Right atrium auricular region (tissue), 2 donors: Measurements from ENCODE around the gene ANKFN1. TPM values are rescaled to one million over a fixed set of nuclear protein-coding genes. Genes with fewer than 3 reads are reported as not detected.

Experiments
- DNase-seq: peaks from one replicate; pipeline ENCODE4 v3.0.0-alpha.2; 2019; ENCODE audit warnings: low spot score
- H3K27ac ChIP-seq, 2 donors: fragments of 200-600 bp; sonication (generic); 1 replicate in 1 of 2; 2 replicates in 1 of 2; pipeline ENCODE4 v1.5.1; 2016 to 2019
- H3K27me3 ChIP-seq, 2 donors: fragments of 200-600 bp; sonication (generic); one replicate each; pipeline versions ENCODE4 v1.5.1 to v1.6.0; 2017 to 2019
- H3K36me3 ChIP-seq: fragments of 200-600 bp; sonication (generic); one replicate; pipeline ENCODE4 v1.5.1; 2016
- H3K4me1 ChIP-seq, 2 donors: fragments of 200-600 bp; sonication (generic); one replicate each; pipeline versions ENCODE4 v1.5.1 to v1.6.0; 2017 to 2019
- H3K4me3 ChIP-seq, 2 donors: fragments of 200-600 bp; sonication (generic); 1 replicate in 1 of 2; 2 replicates in 1 of 2; pipeline ENCODE4 v1.5.1; 2017 to 2019; ENCODE audit warnings: mild to moderate bottlenecking in 1 of 2, moderate library complexity in 1 of 2
- H3K9me3 ChIP-seq, 2 donors: fragments of 200-600 bp; sonication (generic); one replicate each; pipeline ENCODE4 v1.5.1; 2019
- total RNA-seq, 2 donors: library from RNA; depleted of rRNA; stranded (reverse); fragments of >200 nt; gene quantifications; one replicate each; pipeline ENCODE4 v1.1.0, GENCODE V29; 2016
- TF ChIP-seq, protein P1 (sequence below), 2 donors: fragments of 200-600 bp; sonication (generic); IDR thresholded peaks; one replicate each; pipeline ENCODE4 v1.5.1; 2019; ENCODE audit warnings: antibody characterized with exemption in 2 of 2

Gene ANKFN1
- total RNA-seq, 2 donors from 2014 or later, result 0.67 TPM; not detected in 1

DNA sequence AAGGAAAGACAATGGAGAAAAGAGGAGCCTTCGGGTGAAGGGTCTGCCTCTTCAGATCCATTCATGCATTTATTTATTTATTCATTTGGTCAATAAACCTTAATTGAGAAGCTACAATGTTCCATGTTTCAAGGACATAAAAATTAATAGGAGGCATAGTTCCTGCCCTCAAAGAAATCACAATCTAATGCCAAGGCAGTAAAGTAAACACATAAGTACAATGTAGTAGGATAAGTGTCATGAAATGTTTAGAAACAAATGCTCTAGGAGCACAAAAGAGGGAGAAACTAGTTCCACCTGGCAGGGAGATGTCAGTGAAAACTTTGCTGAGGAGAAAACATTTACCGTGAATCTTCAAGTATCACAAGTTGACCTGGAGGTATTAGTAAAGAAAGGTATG lies 336.7 kb downstream of the ANKFN1 start:
- H3K27ac ChIP-seq, result no peak overlapping the region
- no peak overlapping the region for H3K4me3 ChIP-seq
- TF ChIP-seq, protein P1, sequence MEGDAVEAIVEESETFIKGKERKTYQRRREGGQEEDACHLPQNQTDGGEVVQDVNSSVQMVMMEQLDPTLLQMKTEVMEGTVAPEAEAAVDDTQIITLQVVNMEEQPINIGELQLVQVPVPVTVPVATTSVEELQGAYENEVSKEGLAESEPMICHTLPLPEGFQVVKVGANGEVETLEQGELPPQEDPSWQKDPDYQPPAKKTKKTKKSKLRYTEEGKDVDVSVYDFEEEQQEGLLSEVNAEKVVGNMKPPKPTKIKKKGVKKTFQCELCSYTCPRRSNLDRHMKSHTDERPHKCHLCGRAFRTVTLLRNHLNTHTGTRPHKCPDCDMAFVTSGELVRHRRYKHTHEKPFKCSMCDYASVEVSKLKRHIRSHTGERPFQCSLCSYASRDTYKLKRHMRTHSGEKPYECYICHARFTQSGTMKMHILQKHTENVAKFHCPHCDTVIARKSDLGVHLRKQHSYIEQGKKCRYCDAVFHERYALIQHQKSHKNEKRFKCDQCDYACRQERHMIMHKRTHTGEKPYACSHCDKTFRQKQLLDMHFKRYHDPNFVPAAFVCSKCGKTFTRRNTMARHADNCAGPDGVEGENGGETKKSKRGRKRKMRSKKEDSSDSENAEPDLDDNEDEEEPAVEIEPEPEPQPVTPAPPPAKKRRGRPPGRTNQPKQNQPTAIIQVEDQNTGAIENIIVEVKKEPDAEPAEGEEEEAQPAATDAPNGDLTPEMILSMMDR (IDR thresholded peaks at IDR 0.05), result no peak
- no peaks in the 10 kb centered on the region for H3K4me1 ChIP-seq
- no peaks in the 10 kb centered on the region for H3K9me3 ChIP-seq
- DNase-seq, result no peak
- H3K36me3 ChIP-seq, result no peaks in the 10 kb centered on the region
- no peaks in the 10 kb centered on the region for H3K27me3 ChIP-seq

DNA sequence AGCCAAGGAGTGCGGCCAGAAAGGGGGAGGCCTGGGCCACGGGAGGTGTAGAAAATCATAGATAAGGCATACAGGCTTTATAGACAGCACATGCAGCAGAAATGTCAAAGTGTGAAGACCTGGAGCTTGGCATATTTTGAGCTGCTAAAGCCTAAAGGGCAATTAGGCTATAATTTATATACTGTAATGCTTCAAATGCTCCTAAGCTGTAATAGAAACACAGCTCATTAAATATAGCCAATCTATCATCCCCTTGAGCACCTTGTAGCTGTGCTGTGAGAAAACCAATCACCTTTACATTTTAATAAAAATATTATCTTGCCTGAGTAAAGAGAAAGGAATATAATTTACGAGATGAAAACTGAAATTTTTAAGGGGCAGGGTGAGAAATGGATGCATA lies 342.3 kb downstream of the ANKFN1 start:
- Histone ChIP-seq H3K9me3 (no peaks in the 10 kb centered on the region), H3K4me3 (no peak overlapping the region), H3K27ac (no peak overlapping the region), H3K4me1 (no peaks in the 10 kb centered on the region), H3K27me3 (no peaks in the 10 kb centered on the region), H3K36me3 (no peaks in the 10 kb centered on the region)
- TF ChIP-seq, protein P1 (IDR thresholded peaks at IDR 0.05), result no peak
- DNase-seq, result no peak

DNA sequence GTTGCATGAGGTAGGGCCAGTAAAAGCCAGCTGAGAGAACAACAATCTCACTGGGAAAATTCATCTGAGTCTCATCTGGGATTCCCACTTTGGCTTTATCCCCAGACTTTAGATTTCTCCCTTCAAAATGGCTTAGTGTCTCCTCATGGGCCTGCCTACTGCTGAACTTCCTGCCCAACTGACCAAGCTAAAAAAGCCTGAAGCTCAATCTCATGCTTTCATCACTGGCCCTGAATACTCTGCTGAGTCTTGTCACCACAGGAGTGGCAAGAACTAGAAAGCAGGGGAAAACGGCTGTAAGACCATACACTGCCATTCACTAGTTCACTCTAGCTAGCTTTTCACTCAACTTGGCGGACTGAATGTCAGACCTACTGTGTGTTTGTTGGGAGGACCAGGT lies 343.9 kb downstream of the ANKFN1 start:
- TF ChIP-seq, protein P1 (IDR thresholded peaks at IDR 0.05), result no peak
- H3K27ac ChIP-seq, result no peak overlapping the region

DNA sequence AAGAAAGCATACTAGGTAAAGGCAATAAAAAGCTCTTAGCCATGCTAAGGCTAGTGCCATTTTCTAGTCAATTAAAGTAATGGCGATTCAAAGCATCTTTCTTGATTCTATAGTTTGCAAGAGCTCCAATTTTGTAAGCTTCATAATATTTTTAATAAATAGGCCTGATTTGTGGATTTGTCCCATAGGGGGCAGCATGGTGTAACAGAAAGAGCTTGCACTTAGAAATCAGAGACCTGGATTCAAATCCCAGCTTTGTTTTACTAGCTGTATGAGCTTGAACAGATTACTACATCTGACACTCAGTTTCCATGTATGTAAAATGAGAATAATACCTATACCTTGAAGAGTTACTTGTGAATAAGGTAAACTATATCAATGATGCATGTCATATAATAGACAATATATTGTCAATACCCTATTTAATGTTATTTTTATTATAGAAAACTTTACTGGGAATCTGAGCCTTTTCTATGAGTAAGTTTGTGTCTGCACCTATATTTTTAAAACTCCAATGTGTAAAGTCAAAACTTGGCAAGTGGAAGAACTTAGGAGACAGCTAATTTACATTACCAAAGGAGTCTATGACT lies 346.6 kb downstream of the ANKFN1 start:
- H3K27ac ChIP-seq, result no peak overlapping the region
- no peak for DNase-seq
- TF ChIP-seq, protein P1 (IDR thresholded peaks at IDR 0.05), result peak in 1 of 2 donors; percentile 58
- H3K4me3 ChIP-seq, result no peak overlapping the region
- no peaks in the 10 kb centered on the region for H3K27me3 ChIP-seq
- no peaks in the 10 kb centered on the region for H3K9me3 ChIP-seq
- H3K4me1 ChIP-seq, result no peaks in the 10 kb centered on the region
- H3K36me3 ChIP-seq, result no peaks in the 10 kb centered on the region

More for the DNA sequence above, 343.9 kb downstream of the ANKFN1 start:
- H3K36me3 ChIP-seq, result no peaks in the 10 kb centered on the region
- H3K4me3 ChIP-seq, result no peak overlapping the region
- no peaks in the 10 kb centered on the region for H3K9me3 ChIP-seq
- H3K4me1 ChIP-seq, result no peaks in the 10 kb centered on the region
- no peaks in the 10 kb centered on the region for H3K27me3 ChIP-seq
- DNase-seq, result no peak

DNA sequence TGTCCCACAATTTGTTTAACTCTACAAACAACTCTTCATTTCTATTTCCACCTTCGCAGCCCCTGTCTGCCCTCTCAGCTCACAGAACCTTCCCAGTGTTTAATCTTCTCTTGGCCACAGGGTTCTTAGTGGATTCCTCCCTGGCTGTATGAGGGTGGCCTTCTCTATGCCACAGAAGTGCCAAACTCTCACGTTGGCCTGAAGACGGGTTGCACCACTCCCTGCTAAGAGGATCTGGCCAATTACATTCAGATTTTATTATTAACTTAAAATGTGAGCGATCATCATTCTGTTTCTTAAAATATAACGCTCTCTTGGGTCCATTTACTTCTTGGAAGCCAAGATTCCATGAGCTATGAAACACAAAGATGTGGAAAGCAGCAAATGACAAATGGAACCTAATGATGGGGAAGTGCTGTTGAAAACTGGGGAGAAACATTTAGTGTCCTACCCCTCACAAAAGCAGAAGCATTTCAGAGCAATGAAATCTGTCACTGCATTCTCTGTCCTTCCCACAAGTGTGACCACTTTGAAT lies 348.9 kb downstream of the ANKFN1 start:
- no peaks in the 10 kb centered on the region for H3K9me3 ChIP-seq
- TF ChIP-seq, protein P1 (IDR thresholded peaks at IDR 0.05), result no peak
- H3K27ac ChIP-seq, result no peak overlapping the region
- no peaks in the 10 kb centered on the region for H3K27me3 ChIP-seq
- no peak overlapping the region for H3K4me3 ChIP-seq
- H3K4me1 ChIP-seq, result no peaks in the 10 kb centered on the region
- no peaks in the 10 kb centered on the region for H3K36me3 ChIP-seq
- no peak for DNase-seq
